Iris pigment epithelial cell (primary cell): Measurements from ENCODE around the gene KCP.
"Not testable (repeated sequence)": the region's sequence is repeated elsewhere in the genome, so short reads cannot be mapped to it uniquely, and the experiment has no call there.

Experiments
- DNase-seq: peaks from one replicate; pipeline ENCODE4 v3.0.0-alpha.2; 2011; ENCODE audit warnings: low read depth

Gene KCP

GRCh38 chr7:128910569-128910945, at the start of gene KCP:
Gene KCP, minus strand, starts transcription at chr7:128910709. Its CDS starts 33 bp downstream, at chr7:128910676.
- no peak for DNase-seq

GRCh38 chr7:128959296-128959695, 48.8 kb upstream of the KCP start:
- no peak for DNase-seq

- no peak for DNase-seq
Measured at GRCh38 chr7:128955981-128956380, 45.5 kb upstream of the KCP start.

DNA sequence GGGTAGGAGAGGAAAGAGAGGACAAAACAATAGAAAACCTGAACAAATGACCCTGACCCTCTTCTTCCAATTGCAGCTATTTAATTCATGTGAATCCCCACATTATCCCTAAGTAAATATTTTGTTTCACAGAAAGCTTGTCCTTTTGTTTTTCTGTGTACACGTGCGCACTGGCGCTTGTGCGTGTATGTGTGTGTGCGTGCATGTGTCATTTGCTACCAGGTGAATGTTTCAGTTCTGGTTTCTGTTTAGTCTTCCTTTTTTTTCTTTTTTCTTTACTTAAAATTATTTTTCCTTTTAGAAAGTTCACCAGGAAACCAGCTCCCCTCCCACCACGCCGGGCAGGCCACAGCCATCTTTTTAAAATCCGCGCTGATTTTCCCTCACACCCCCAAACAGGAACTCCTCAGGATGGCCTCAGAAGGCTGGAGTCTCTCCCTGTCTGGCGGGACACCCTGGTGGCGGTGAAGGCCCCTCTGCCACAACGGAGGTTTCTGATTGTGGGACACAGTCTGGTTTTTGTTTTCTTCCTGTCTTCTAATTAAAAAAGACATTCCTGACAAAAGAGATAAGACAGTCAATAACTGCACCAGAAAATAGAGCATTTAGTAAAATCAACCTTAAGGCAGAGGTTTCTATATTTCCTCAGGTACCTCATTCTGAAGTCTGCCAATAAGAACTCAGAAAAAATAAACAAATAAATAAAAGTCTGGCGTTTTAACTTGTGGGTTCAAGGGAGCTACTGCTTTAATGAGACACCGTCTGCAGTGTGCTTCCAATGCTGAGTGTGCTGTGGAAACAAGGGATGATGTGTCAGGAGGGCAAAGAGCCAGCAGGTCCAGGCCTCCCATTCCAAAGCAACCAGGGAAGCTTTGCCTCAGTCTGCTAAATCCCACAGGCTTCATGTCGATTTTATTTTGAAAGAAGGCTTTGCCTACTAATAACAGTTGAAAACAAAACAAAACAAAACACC, 44.6 kb upstream of the KCP start:
- peak; percentile 63 for DNase-seq

- no peak for DNase-seq
Measured at GRCh38 chr7:128954150-128954549, 43.6 kb upstream of the KCP start.

GRCh38 chr7:128951296-128951695, 40.8 kb upstream of the KCP start:
- no peak for DNase-seq

DNA sequence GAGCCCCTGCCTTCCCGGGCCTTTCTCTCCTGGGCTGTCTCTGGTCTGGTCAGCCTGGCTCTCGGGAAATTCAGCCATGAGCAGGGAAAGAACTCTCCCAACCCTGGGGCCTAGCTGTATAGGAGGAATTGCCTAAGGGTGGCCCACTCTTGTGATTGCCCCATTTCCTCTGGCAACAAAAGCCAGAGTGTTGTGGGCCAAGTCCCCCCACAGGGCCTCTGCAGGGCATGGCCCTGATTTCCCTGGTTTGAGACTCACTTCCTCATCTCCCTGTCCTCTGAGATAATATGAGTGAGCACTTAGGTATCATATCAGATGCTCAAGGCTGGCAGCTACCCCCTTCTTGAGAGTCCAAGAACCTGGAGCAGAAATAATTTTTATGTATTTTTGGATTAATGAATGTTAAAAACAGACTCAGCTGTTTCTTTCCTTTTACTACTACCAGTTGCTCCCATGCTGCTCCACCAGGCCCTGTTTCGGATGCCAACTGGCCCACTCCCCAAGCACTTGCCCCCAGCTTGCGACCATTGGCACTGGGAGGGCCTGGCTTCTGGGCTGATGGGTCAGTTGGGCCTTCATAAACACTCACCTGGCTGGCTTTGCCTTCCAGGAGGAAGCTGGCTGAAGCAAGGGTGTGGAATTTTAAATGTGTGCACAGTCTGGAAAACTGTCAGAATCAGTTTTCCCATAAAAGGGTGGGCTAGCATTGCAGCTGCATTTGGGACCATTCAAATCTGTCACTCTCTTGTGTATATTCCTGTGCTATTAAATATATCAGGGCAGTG, 38.7 kb upstream of the KCP start:
- no peak for DNase-seq

DNA sequence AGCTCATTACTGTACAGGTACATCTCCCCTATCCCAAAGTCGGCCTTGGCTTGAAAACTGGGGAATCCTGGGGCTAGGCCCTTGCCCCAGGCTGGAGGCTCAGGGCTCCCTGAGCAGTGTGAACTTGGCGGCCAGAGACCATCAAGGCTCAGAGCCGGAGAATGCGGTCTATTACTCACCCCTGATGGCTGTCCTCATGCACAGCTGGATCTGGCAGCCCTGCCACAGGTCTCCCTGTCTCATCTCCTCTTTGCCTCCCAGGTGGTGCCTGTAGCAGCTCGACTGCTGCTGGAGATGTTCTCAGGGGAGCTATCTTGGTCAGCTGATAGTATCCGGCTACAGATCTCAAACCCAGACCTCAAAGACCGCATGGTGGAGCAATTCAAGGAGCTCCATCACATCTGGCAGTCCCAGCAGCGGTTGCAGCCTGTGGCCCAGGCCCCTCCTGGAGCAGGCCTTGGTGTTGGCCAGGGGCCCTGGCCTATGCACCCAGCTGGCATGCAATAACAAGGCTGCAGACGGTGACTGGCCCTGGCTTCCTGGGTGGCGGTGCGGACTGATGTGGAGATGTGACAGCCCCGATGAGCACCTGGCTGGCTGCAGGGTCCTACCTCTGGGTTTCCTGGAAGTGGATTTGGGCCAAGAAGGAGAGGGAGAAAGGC, 37.9 kb upstream of the KCP start:
- DNase-seq = no peak

DNA sequence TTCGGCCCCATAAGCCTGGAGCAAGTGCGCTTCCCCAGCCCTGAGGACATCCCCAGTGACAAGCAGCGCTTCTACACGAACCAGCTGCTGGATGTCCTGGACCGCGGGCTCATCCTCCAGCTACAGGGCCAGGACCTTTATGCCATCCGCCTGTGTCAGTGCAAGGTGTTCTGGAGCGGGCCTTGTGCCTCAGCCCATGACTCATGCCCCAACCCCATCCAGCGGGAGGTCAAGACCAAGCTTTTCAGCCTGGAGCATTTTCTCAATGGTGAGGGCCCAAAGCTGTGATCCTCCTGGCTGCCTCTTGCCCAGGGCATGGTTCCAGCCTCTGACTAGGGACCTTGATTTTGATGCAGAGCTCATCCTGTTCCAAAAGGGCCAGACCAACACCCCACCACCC, 37.3 kb upstream of the KCP start:
- no peak for DNase-seq

DNA sequence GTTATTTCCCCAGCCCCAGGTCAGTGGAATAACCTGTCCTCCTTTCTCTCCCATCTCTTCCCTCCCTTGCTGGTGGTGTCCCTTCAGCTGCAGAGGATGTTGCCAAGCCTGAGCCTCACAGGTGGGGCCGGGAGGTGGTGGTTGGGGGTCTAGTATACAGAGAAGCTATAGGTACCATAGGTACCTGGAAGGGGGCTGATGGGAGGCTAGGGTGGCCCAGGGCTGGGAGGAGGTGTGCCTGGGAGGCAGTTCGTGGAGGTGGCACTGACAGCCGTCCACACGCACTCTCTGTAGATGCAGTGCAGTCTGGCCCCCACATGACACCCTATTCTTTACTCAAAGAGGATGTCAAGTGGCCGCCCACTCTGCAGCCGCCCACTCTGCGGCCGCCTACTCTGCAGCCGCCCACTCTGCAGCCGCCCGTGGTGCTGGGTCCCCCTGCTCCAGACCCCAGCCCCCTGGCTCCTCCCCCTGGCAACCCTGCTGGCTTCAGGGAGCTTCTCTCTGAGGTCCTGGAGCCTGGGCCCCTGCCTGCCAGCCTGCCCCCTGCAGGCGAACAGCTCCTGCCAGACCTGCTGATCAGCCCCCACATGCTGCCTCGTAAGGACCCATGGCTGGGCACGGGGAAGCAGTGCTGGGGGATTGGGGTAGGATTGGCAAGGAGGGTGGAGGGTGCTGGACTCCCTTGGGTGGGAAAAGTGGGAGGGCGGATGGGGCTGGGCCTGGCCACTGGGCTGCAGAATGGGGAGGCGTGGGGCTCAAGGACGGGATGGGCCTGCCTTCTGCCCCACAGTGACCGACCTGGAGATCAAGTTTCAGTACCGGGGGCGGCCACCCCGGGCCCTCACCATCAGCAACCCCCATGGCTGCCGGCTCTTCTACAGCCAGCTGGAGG, 36.7 kb upstream of the KCP start:
- DNase-seq = no peak

DNA sequence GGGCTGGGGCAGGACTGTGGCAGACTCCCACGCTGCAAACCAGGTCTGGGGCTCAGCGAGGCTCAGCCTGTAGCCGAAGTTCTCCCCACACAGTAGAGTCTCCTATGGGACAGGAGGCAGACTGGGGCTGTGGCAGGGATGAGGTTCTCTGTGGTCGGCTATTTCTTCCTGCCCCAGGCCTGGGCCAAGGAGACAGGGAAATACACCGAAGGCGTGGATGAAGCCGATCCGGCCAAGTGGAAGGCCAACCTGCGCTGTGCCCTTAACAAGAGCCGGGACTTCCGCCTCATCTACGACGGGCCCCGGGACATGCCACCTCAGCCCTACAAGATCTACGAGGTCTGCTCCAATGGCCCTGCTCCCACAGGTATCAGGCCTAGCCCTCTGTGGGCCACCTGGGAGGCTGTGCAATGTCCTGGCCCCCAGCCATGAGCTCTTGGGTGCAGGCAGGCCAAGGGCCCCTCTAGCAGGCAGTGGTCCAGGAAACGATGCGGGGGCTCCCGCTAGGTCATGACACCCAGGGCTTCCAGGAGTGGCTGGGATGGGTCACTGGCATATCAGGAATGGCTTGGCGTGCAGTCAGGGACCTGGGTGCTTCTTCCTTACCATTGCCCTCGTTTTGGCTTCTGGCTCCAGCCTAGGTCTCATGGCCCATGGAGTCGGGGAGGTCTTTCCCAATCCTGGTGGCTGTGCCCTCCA, 35.3 kb upstream of the KCP start:
- no peak for DNase-seq

DNA sequence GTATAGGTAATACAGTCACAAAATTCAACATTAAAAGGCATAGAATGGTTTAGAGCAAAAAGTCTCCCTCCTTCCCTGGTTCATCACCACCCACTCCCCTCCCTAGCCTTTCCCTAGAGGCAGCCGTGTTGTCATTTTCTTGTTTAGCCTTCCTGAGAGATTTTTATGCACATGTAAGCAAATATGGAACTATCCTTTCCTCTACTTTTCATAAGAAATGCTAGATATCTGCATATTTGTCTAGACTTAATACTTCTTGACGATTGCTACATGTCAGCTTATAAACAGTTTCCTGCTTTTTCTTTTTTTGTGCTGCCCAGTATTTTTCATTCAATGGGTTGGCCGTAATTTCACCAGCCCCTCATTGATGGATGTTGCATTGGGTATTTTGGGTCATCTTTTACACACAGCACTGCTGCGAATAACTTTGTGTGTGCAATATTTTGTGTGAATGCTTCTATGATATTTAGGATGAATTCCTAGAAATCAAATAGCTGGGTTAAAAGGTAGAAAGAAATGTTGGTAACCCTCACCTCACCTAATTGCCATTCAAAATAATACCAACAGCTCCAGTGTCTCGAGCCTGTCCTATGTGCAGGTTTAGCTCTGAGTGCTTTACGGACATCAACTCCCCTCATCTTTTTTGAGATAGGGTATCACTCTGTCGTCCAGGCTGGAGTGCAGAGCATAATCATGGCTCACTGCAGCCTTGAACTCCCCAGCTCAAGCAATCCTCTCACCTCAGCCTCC, 34.2 kb upstream of the KCP start:
- DNase-seq = no peak

DNA sequence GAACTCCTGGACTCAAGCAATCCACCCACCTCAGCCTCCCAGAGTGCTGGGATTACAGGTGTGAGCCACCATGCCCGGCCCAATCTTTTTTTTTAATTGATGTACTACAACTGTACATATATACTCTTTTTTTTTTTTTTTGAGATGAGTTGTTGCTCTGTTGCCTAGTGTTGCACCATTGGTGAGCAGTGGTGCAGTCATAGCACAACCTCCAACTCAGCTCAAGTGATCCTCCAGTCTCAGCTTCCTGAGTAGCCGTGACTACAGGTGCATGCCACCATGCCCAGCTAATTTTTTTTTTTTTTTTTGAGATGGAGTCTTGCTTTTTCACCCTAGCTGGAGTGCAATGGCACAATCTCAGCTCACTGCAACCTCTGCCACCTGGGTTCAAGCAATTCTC, 32.7 kb upstream of the KCP start:
- DNase-seq = not testable (repeated sequence)

GRCh38 chr7:128941946-128942526, 31.5 kb upstream of the KCP start:
- no peak for DNase-seq

- no peak for DNase-seq
Measured at GRCh38 chr7:128941323-128941890, 30.9 kb upstream of the KCP start.

DNA sequence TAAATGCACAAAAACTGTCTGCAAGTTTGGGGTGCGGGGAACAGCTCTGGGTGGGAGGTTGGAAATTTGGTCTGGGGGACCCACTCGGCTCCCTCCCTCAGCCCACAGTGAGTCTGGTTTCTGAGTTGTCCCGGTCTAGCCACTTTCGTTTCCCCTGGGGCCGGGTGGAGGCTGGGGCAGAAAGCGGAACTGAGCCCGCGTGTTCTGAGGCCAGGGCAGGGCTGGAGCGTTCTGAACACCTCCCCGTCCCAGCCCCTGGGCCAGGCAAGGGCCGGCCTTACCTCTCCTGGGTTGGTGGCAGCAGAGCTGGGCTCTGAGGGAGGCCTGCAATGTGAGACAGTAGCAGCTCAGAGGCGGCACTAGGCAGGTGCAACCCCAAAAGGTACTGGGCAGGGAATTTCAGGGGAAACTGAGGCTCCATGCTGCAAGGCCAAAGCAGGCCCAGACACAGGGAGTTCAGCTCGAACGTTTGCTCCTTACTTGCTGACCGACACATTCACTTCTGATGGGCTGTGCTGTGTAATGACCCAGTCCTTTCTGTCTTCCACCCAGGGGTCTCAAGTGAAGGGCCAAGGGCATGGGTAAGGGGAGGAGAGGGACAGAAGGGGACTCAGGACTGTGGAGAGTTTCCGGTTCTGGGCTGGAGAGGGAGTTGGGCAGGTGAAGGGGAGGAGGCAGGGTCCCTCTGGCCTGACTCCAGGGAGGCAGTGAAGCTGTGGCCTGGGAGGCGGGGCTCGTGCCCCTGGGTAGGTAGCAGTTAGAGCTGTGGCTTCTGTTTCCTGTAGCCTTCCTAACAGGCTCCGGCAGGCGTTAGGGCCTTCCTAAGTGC, 30.2 kb upstream of the KCP start:
- no peak for DNase-seq

- DNase-seq = no peak
Measured at GRCh38 chr7:128939861-128940410, 29.4 kb upstream of the KCP start.
